K562 (cell line): ENCODE data around the gene COL4A1. TPM values are rescaled to one million over a fixed set of nuclear protein-coding genes. Genes with fewer than 3 reads are reported as not detected.

ENCODE experiments used
- ATAC-seq: fragments of 200-7000 bp; cut with Tn5 transposase; 3 replicates; pipeline ENCODE4 v1.9.1; 2020; ENCODE audit warnings: moderate library complexity
- BruUV-seq: library from RNA; stranded (reverse); fragments of 400-500 nt; replicated peaks from 2 replicates; lab custom pipeline; 2021; lab: Mats Ljungman, UMichigan
- CTCF ChIA-PET: fragments of 300-600 bp; formaldehyde crosslinking; extraction: SDS; loops from one replicate; lab custom pipeline; 2021; ENCODE audit warnings: low intra/inter-chr PET ratio; lab: Yijun Ruan, JAX
- POLR2A ChIA-PET: fragments of 300-600, 350-650 bp; sonication (Branson Sonifier 250); formaldehyde crosslinking; extraction: SDS; loops from one replicate; lab custom pipeline; 2021; ENCODE audit warnings: antibody characterized with exemption, inconsistent platforms; lab: Yijun Ruan, JAX
- DNase-seq, 4 experiments: peaks; one replicate each; pipeline versions ENCODE4 v3.0.0 to v3.0.0-alpha.2; 2011 to 2018; ENCODE audit warnings: low spot score in 3 of 4, mixed read lengths in 3 of 4; ENCODE audit errors: extremely low read depth in 1 of 4
- FAIRE-seq: peaks from 2 replicates; lab custom pipeline; 2011; peaks lifted over from hg19 to GRCh38; lab: Jason Lieb, UNC
- H2AFZ ChIP-seq: 2 replicates; pipeline ENCODE4 v1.6.0; 2011; ENCODE audit warnings: low read depth, low read length, control low read depth, inconsistent platforms
- H3K27ac ChIP-seq: fragments of 200-600 bp; 3 replicates; pipeline ENCODE4 v1.8.0; 2011; ENCODE audit warnings: low read depth, mild to moderate bottlenecking, control low read depth, inconsistent platforms, low read length, moderate library complexity, mixed read lengths; ENCODE audit errors: extremely low read depth
- H3K27me3 ChIP-seq, 2 experiments: fragments of 300-600 bp in 1 of 2; 2 replicates in 1 of 2; 3 replicates in 1 of 2; pipeline versions ENCODE4 v1.6.0 to v1.8.0; 2011; ENCODE audit warnings: inconsistent platforms in 2 of 2, low read length in 2 of 2, mild to moderate bottlenecking in 1 of 2, mixed read lengths in 1 of 2, moderate library complexity in 1 of 2; ENCODE audit not compliant: control insufficient read depth in 2 of 2, insufficient read depth in 2 of 2
- H3K36me3 ChIP-seq: fragments of 300-600 bp; 3 replicates; pipeline ENCODE4 v1.8.0; 2011; ENCODE audit warnings: mild to moderate bottlenecking, low read length, inconsistent platforms; ENCODE audit not compliant: control insufficient read depth, insufficient read depth
- H3K4me1 ChIP-seq, 2 experiments: fragments of 200-600 bp in 1 of 2; replicated peaks in 1 of 2; 2 replicates in 1 of 2; 3 replicates in 1 of 2; pipeline versions ENCODE4 v1.5.1 to v1.8.0; 2011; ENCODE audit warnings: inconsistent platforms in 2 of 2, low read length in 2 of 2, mild to moderate bottlenecking in 1 of 2, mixed read lengths in 1 of 2, moderate library complexity in 1 of 2; ENCODE audit not compliant: control insufficient read depth in 2 of 2, insufficient read depth in 2 of 2
- H3K4me2 ChIP-seq: 2 replicates; pipeline ENCODE4 v1.6.1; 2011; ENCODE audit warnings: low read length, control low read depth, inconsistent platforms, mixed read lengths; ENCODE audit not compliant: insufficient read depth
- H3K4me3 ChIP-seq: fragments of 200-600 bp; sonication (generic), shearing (Covaris generic); 2 replicates; pipeline ENCODE4 v1.5.1; 2016; ENCODE audit warnings: control low read depth, inconsistent platforms
- H3K79me2 ChIP-seq: fragments of 200-600 bp; 3 replicates; pipeline ENCODE4 v1.8.0; 2011; ENCODE audit warnings: low read length, inconsistent platforms; ENCODE audit not compliant: control insufficient read depth, insufficient read depth
- H3K9ac ChIP-seq, 2 experiments: 2 replicates each; pipeline versions ENCODE4 v1.6.0 to v1.6.1; 2011; ENCODE audit warnings: low read depth in 2 of 2, low read length in 2 of 2, control low read depth in 1 of 2, inconsistent platforms in 1 of 2, mild to moderate bottlenecking in 1 of 2, mixed read lengths in 1 of 2; ENCODE audit not compliant: insufficient read depth in 1 of 2
- H3K9me1 ChIP-seq: one replicate; pipeline ENCODE4 v1.6.0; 2011; ENCODE audit warnings: inconsistent platforms, mild to moderate bottlenecking, low read length, moderate library complexity; ENCODE audit not compliant: control insufficient read depth, insufficient read depth
- H3K9me3 ChIP-seq: replicated peaks from 2 replicates; pipeline ENCODE4 v1.5.1; 2011; ENCODE audit warnings: low read depth, low read length, inconsistent platforms; ENCODE audit not compliant: control insufficient read depth, insufficient read depth
- H4K20me1 ChIP-seq: replicated peaks from 2 replicates; pipeline ENCODE4 v1.6.1; 2011; ENCODE audit warnings: low read length, inconsistent platforms, mixed read lengths; ENCODE audit not compliant: control insufficient read depth, insufficient read depth
- DDX20 ChIP-seq: fragments of 450-650 bp; IDR thresholded peaks from 2 replicates; pipeline ENCODE4 v1.6.1; 2016; ENCODE audit warnings: missing genetic modification characterization, low read depth, mild to moderate bottlenecking, missing compliant biosample characterization, moderate library complexity
- HCFC1 ChIP-seq: IDR thresholded peaks from 2 replicates; pipeline ENCODE4 v1.6.1; 2012; ENCODE audit warnings: low read depth, low read length, improper control_type of control experiment
- HLTF ChIP-seq: fragments of 450-650 bp; IDR thresholded peaks from 2 replicates; pipeline ENCODE4 v1.6.1; 2016
- HOXB6 ChIP-seq: fragments of 250-450 bp; sonication (Bioruptor Pico); IDR thresholded peaks from 2 replicates; pipeline ENCODE4 v1.5.1; 2022; ENCODE audit warnings: mild to moderate bottlenecking, borderline replicate concordance
- NBN ChIP-seq: fragments of 450-650 bp; IDR thresholded peaks from 2 replicates; pipeline ENCODE4 v1.6.1; 2016; ENCODE audit warnings: low read depth, mild to moderate bottlenecking
- PBX2 ChIP-seq, 2 experiments: IDR thresholded peaks in 1 of 2; conservative IDR thresholded peaks in 1 of 2; 2 replicates each; pipeline ENCODE4 v1.6.1; 2016; ENCODE audit warnings: low read depth in 2 of 2, mild to moderate bottlenecking in 1 of 2, missing compliant biosample characterization in 1 of 2, missing genetic modification characterization in 1 of 2, moderate library complexity in 1 of 2
- ZBTB1 ChIP-seq: sonication (generic); formaldehyde crosslinking; IDR thresholded peaks from 2 replicates; pipeline ENCODE4 v1.8.1; 2023; ENCODE audit warnings: missing genetic modification reagents, low read depth, mild to moderate bottlenecking, borderline replicate concordance
- ZC3H8 ChIP-seq: fragments of 450-650 bp; IDR thresholded peaks from 2 replicates; pipeline ENCODE4 v1.6.1; 2017
- ZNF184 ChIP-seq: sonication (generic); formaldehyde crosslinking; IDR thresholded peaks from 2 replicates; pipeline ENCODE4 v1.5.0; 2020; ENCODE audit warnings: missing genetic modification reagents
- ZNF764 ChIP-seq: fragments of 250-450 bp; sonication (Bioruptor Pico); IDR thresholded peaks from 2 replicates; pipeline ENCODE4 v1.4.0; 2020; ENCODE audit warnings: low read depth, mild to moderate bottlenecking, moderate library complexity
- ZNF77 ChIP-seq: fragments of 250-450 bp; sonication (Bioruptor Pico); IDR thresholded peaks from 2 replicates; pipeline ENCODE4 v1.5.0; 2020
- WGBS: fragments of 100-300 bp; shearing (Covaris generic); methylation state at CpG from one replicate; pipeline ENCODE4 v1.1.6; 2016; ENCODE audit warnings: low coverage, mixed read lengths; ENCODE audit not compliant: insufficient coverage; ENCODE audit errors: missing lambda C conversion rate; 5-methylcytosine and 5-hydroxymethylcytosine counted together
- in situ Hi-C: fragments of 300-500 bp; cut with MboI; formaldehyde crosslinking; loops from 4 replicates; pipeline ENCODE4 v1.15.0; 2018; ENCODE audit warnings: inconsistent platforms, mixed read lengths
- intact Hi-C: fragments of 100-400 bp; cut with micrococcal nuclease; formaldehyde crosslinking; loops from 2 replicates; pipeline ENCODE4 v1.14.2; 2022
- polyA plus RNA-seq, 8 experiments: library from polyadenylated mRNA; depleted of rRNA in 4 of 8; stranded (reverse) in 5 of 8; unstranded in 3 of 8; fragments of >200 nt; fragmentation: Nextera tagmentation in 2 of 8; fragmentation: Illumina TruSeq in 1 of 8; extraction: Ambion mirVana in 2 of 8; extraction: Trizol in 1 of 8; gene quantifications; 2 replicates each; pipeline versions ENCODE4 v1.2.1 to v1.2.3, GENCODE V29; 2011 to 2014; ENCODE audit warnings: inconsistent platforms in 1 of 8, missing spikeins in 1 of 8
- total RNA-seq, 7 experiments: library from RNA; depleted of rRNA in 6 of 7; stranded (reverse); fragments of >200 nt in 6 of 7; fragmentation: Illumina TruSeq in 2 of 7; extraction: Trizol in 2 of 7; gene quantifications; 2 replicates each; pipeline versions ENCODE4 v1.2.1 to v1.2.3, GENCODE V29; 2011 to 2021; ENCODE audit warnings: low replicate concordance in 1 of 7

Gene COL4A1
- total and polyA plus RNA-seq, 9 of the 15 experiments (the other 6 are each of a cell fraction or from before 2014, with no cell fraction given) = 0.35 TPM; not detected in 8

- no peak overlapping the region for H3K27ac ChIP-seq
- intact Hi-C loops = no loop called here
Observed at GRCh38 chr13:110349239-110349638, 42.3 kb upstream of the COL4A1 start.

More at GRCh38 chr13:110349239-110349638, 42.3 kb upstream of the COL4A1 start:
- CTCF ChIA-PET = no interaction called here
- no peak for ATAC-seq
- no peak for TF ChIP-seq ZNF764 (CRISPR knock-in tag)
- no peak for TF ChIP-seq NBN
- TF ChIP-seq ZC3H8 = no peak
- TF ChIP-seq PBX2 (CRISPR knock-in tag; IDR thresholded peaks at IDR 0.05; ENCODE audit: low read depth) = no peak
- no peak for TF ChIP-seq PBX2 (tag; conservative IDR thresholded peaks at IDR 0.05; ENCODE audit: low read depth)
- no peak for TF ChIP-seq HLTF
- TF ChIP-seq ZBTB1 (CRISPR knock-in tag) = no peak
- no peak for TF ChIP-seq HCFC1
- TF ChIP-seq ZNF77 (CRISPR knock-in tag) = no peak
- TF ChIP-seq DDX20 = no peak
- TF ChIP-seq ZNF184 (CRISPR knock-in tag) = no peak
- TF ChIP-seq HOXB6 (CRISPR knock-in tag) = no peak
- no peak for FAIRE-seq
- peaks cover 0 to 31% of the 10 kb centered on the region in 2 experiments; a peak in 3 of 5 replicates for H3K27me3 ChIP-seq
- H3K9me1 ChIP-seq = no peaks in the 10 kb centered on the region
- WGBS = 0% methylated on average over 5 of the region's 5 CpGs
- in situ Hi-C loops = no loop called here
- no peaks in the 10 kb centered on the region for H3K79me2 ChIP-seq
- no peak for DNase-seq
- H3K4me1 ChIP-seq = no peaks in the 10 kb centered on the region
- BruUV-seq = no TSS peak
- no peak overlapping the region for H3K4me2 ChIP-seq
- H3K9me3 ChIP-seq = no peaks in the 10 kb centered on the region
- H3K9ac ChIP-seq = no peak overlapping the region
- no peak overlapping the region for H3K4me3 ChIP-seq
- H2AFZ ChIP-seq = no peak overlapping the region
- H3K36me3 ChIP-seq = no peaks in the 10 kb centered on the region
- POLR2A ChIA-PET = no interaction called here
- H4K20me1 ChIP-seq = no peaks in the 10 kb centered on the region
